SU-DHL-6 (cell line): ENCODE results near the gene SYNM.

Experiments used
- CTCF ChIP-seq: fragments of 200-600 bp; sonication (generic); IDR thresholded peaks from one replicate; pipeline ENCODE4 v1.5.1; 2017; ENCODE audit warnings: antibody characterized with exemption, mild to moderate bottlenecking, low read length, moderate library complexity; ENCODE audit not compliant: insufficient read depth, poor library complexity, severe bottlenecking
- EZH2phosphoT487 ChIP-seq: fragments of 200-600 bp; sonication (generic), shearing (Covaris generic); conservative IDR thresholded peaks from 2 replicates; pipeline ENCODE4 v1.6.1; 2018; ENCODE audit warnings: mild to moderate bottlenecking, antibody characterized with exemption, low read length, moderate library complexity, mixed read lengths

GRCh38 chr15:99084965-99085364 lies 19.9 kb upstream of the SYNM start:
- TF ChIP-seq CTCF, result no peak
- no peak for TF ChIP-seq EZH2phosphoT487
